M059J (cell line): Measurements from ENCODE around the gene MUSTN1. TPM values are rescaled to one million over a fixed set of nuclear protein-coding genes. Genes with fewer than 3 reads are reported as not detected.

Source experiments
- DNase-seq: peaks from one replicate; pipeline ENCODE4 v3.0.0-alpha.2; 2012; ENCODE audit warnings: low read depth
- total RNA-seq: library from RNA; depleted of rRNA; stranded (reverse); fragments of >200 nt; shearing (Covaris generic); gene quantifications from 2 replicates; pipeline ENCODE4 v1.2.3, GENCODE V29; 2014

Gene MUSTN1
- total RNA-seq, 1 experiment from 2014 or later, result 0.27 TPM

DNA sequence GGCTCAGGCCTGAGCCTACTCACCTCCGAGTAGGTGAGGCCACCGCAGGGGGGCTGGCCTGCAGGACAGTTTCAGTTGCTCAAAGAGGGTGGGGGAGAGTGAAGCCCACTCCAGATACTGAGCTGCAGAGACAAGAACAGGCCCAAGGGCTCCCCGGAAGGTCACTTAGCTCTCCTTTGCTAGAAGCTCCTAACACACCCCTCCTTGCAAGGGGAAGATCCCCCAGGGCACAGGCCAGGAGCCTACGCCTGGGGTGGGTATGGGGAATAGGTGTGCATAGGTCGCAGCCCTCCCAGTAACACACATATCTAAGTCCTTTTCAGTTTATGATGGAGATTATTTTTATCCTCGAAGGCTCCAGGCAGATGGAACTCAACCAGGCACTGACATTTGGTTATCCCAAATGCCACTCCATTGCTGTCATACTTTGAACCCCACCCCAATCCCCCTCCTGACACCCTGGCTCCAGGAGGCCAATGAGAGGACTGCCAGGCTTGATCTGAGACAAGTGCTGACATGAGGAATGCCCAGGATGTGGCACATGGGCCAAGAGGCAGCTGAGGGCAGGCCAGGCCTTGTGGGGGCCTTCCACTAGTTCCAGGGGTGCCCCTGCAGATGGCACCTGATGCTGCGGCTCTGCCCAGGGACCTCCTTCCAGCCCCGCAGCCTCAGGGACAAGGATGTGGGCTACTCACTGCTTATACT, 1.1 kb upstream of the MUSTN1 start:
- DNase-seq, result no peak

DNA sequence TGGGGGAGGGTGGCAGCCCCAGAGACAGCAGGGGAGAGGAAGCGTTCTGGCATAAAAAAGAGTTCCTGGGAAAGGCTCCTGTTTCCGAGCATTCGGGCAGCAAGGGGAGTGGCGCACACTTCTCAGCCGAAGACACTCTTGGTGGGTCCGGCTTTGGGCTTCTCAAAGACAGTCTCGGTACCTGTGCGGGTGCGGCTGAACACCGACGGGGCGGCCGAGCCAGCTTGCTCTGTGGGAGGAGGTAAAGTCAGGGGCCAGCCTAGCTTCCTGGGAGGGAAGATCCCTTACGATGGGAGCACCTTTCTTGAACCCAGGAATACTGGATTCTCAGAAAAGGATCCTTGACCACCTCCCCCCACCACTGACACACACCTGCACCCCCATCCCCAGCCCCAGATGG, 1.6 kb downstream of the MUSTN1 start:
- no peak for DNase-seq

DNA sequence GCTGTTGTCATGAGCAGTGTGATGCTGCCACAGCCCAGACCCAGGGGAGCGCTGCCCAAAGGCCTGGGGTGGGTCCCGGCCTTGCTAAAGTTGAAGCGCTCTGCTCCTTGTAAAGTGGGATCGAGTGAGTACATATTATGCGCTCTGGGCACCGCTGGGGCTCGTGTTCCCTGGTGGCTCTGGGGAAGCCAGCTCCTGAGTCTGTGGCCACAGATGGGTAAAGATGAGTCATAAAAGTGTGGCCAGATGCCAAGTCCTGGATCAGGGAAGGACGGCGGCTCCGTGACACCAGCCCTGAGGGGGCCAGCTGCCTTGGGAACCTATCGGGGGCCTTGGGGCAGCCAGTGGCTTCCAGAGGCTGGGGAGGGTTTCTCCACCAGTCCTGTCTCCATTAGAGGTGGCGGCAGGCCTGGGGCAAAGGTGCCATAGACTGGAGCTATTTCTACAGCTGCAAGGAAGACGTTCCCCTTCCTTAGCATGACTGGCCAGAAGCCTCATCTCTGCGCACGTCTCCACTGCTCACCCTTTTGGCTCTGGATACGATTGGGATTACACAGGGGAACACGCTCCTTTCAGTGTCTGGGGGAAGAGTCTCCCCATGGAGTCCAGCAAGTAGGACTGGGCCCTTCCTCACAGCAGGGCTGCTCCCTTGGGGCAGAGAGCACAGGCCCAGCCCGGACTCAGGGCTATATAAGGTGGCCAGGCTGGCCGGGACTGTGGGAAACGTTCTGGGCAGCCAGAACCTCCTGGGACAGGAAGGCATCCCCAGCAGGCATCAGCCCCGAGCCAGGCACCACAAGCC, 3.1 kb downstream of the MUSTN1 start:
- DNase-seq, result peak; percentile 89

DNA sequence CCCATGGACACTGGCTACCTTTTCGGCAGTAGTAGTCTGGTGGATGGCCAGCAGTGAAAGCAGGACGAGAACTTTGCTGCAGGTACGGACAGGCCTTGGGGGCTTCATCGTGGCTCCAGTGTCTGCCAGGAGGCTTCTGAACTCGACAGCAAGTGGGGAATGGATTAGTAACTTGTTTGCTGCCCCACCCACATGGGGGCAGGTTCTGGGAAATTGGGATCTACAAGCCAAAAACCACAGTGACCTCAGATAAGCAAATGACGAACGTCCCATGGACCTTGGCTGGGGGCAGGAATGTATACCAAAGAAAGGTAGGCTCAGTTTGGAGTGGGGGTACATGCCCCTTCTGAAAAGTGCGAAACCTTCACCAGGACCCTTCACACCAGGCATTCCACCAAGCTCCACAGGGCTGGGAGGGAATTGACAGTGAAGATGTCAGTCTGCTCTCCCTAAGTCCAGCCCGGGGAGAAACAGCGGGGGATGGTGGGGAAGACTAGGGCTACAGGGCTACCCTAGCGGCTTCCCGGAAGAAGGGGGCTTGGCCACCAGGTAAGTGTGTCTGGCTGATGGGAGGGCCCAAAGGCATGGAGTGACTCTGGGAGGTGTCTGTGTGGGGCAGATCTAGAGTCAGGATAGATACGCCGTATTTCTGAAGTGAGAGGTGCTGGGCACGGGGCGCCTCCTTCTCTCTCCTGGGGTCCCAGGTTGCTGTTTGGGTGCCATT, 4.1 kb downstream of the MUSTN1 start, which contains the start of gene ITIH4:
Gene ITIH4 (minus strand): TSS at position 138 of the 724 bp plus-strand sequence. CDS start 30 bp downstream, at position 108.
- peak; percentile 33 for DNase-seq

DNA sequence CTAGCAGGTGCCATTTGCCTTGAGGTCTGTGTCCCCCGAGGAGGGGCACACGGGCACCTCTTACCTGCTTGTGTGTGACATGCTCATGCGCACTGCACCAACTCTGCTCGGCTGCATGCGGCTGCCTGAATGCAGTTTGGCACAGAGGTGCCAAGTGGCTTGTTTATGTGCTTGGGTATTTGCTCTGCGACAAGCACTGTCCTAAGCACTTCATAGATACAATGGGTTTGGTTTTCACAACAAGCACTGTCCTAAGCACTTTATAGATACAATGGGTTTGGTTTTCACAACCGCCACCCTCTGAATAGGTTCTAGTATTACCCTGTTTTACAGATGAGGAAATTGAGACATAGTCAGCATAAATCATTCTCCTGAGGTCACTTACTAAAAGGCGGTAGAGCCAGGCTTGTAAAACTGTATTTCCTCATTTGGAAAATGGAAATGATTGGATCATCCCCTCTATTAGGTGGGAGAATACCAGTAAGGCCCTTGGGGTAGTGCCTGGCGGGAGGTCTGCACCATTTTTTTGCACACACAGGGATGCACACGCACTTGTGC, 4.8 kb downstream of the MUSTN1 start:
- no peak for DNase-seq

DNA sequence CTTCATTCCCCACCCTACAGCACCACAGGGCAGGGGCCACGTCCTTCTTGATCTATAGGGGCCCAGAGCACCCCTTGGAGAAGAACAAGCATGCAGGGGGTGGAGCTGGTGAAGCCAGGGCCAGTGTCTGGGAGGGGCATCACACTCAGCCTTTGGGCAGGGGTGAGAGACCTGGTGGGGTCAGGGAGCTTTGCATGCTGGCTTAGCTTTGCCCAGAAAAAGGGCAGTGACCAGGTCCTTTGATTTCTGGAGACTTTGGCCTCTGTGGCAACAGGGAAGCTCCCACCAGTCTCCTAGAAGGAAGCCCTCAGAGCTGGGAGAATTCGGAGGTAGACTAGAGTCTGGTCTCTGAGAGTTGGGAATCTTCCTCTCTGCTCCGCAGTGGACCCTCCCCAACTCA, 5.3 kb downstream of the MUSTN1 start:
- DNase-seq, result no peak

DNA sequence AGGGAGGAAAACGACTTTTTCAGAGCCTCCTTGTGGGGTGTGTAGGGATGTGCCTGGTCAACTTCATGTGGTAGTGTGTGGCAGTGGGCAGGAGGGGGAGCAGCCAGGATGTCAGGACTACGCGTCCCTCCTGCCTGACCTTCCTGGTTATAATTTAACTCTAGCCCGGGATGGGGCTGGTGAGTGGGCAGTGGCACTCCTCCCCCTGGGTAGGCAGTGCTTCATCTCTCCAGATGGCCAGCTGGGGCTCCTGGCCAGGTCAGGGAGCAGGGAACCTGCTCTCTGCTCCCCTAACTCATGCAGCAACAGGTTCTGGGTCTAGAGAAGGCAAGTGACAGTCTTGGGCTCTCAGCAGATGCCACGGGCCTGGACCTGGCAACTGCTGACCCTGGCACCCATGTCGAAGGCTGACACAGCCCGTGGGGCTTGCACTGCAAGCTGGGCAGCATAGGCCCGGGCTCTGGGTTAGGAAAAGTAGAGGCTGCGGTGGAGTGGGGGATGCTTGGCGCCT, 6.9 kb downstream of the MUSTN1 start:
- no peak for DNase-seq

DNA sequence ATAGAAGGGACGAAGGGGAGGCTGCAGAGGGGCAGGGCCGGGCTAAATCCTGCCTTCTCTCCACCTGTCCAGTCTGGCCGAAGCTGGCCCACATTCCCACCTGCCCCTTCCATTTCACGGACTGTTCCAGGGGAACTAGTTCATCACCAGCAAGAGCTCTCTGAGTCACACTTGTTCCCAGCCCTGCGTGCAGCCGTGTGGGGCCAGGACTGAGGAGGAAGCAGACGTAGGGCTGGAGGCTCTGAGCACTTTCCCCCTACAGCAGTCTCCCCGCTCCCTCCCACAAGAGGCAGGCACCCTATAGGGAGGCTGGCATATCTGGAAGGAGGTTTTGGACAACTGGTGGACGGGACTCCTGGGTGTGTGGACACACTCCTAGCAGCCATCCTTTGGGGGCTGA, 7.4 kb downstream of the MUSTN1 start:
- DNase-seq, result peak; percentile 34

DNA sequence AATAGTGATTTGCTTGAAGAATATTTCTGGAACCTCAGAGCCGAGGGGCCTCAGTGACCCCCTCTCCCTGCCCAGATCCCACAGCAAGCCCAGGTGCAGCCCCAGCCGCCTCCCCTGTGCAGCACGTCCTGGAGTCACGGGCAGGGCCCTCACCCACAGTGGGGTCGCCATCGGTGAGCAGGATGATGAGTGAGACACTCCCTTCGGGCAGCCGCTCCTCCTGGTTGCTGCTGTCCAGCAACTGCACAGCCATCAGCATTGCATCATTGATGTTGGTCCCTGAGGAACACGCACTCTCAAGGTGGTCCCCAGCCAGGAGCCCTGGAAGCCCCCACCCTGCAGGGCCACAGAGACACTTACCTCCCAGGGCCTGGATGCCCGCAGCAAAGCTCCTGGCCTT, 10.8 kb downstream of the MUSTN1 start:
- DNase-seq, result no peak

DNA sequence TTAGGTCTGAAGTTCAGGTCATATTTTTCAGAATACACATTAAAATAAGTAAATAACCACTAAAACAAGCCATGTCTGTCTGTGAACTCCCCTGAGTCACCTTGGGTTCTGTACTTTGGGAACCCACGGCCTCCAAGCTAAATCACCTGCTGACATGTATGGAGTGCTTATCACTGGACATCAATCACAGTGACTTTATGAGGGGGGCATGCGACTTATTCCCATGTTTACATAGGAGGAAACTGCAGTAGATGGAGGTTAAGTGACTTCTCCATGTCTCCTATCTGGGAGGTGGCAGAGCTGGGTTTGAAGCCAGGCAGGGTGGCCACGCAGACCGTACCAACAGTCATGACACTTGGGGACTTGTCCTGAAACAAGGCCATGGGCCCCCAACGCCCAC, 12.5 kb downstream of the MUSTN1 start:
- no peak for DNase-seq

DNA sequence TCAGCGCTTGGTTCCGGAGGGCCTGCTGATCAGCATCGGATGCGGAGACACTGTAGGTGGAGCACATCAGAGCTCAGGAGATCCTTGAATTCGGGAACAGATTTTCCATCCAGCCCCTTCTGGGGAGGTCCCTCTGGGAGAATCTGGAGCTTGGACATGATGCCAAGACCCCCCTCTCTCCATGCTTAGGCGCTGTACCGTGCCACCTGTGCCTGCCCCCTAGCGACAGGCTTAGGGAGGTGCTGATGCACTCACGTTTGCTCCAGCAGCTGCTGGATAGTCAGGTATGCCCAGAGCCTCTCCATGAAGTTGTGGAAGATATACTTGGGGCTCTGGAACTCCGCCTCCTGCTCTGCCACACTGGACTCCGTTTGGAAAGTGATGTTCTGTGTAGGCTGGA, 14.1 kb downstream of the MUSTN1 start:
- DNase-seq, result no peak

DNA sequence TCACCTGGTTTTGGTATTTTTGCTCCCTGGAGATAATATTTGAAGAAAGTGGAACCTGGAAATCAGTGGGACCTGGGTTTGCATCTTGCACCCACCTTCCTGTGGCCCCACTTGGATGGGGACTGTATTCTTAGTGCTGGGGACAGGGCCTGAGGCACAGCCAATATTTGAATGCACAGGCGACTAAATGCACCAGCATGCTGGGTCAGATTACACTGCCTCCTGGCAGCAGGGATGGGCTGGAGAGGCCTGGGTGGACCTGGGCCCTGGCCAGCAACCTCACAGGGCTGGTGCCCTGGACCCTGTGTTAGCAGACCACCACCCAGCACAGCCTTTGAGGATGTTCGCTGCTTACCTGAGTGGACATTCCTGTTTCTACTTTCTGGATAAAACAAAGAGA, 14.9 kb downstream of the MUSTN1 start:
- no peak for DNase-seq

DNA sequence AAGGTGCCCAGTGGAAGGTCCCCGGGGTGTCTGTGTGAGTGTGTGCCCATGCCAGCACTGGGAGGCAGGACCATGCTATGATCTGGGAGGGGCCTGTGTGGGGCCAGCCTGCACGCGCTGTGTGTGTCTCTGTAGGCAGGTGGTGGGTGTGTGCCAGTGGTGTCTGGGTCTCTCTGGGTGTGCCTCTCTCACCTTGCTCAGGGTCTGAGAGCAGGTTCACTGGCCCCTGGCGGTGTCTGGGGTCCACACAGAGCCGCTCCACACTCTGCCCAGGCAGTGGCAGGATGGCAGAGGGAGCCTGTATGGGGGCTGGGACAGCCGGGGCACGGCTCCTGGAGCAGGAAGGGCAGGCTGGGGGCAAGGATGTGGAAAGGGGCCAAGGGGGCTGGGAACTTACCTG, 17.0 kb downstream of the MUSTN1 start:
- no peak for DNase-seq

DNA sequence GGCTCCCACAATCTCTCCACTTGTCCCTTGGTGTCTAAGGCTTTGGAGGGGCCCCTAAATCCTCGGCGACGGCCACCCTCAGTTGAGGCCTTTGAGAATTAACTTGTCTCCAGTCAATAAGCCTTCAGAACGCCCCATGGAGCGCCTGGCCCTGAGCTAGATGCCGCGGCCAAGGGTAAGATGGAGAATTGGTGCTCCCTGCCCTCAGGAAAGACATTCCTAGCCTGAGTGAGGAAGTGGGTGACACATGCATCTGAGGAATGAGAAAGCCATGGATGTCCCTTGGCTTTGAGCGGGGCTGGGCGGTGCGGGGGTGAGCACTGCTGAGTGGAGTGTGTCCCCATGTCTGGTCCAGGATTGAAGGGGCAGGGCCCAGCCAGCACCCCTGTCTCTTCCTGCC, 17.6 kb downstream of the MUSTN1 start:
- no peak for DNase-seq

DNA sequence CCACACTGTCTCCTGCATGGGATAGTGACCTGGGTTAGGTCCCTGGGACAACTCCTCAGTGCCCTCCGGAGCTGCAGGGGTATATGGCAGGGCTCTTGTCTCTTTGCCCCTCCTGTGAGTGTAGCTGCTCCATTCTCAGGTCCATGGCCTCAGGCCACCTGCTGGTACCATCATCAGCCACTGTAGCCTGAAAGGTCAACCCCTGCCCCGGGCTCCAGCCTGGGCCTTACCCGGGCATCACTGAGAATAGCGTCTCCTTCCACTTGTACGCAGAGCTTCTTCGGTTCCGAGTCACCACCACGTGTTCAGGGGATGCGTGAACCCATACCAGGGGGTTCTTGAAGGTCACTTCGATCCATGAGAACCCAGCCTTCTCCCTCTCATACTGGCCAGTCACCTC, 18.2 kb downstream of the MUSTN1 start:
- DNase-seq, result no peak

DNA sequence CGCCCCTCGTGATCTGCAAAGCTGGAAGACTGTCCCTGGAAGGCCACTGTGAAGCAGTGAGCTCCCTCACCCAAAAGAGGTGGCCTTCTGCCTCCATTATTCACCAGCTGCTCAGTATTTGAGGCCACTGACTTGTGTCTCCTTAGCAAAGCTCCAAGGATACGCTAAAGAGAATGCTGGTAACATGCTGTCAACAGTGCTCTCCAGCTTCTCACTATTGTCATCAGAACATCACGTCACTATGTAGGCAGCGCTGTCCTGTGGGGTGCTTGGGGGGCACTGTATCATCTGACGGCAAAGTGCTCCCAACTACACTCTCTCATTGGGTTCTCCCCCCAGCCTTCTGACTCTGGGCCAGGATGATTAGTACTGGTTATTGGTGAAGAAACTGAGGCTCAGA, 18.6 kb downstream of the MUSTN1 start:
- no peak for DNase-seq

DNA sequence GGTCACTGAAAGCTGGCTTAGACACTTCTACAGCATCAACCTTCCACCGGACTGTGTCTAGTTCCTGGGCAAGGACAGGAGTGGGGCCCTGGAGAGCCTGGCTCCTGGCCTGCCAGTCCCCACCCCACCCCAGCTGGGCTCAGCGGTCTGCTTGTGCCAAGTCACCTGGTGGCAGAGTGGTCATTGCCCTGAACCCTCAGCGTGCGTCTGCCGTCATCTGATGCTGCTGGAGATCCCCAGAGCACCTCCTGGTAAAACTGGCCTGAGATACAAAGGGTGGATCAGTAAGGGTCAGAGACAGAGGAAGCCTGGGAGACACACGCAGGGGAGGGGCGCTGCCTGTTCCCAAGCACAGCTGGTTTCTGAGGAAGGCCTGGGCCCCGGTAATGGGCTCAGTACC, 21.0 kb downstream of the MUSTN1 start:
- no peak for DNase-seq

DNA sequence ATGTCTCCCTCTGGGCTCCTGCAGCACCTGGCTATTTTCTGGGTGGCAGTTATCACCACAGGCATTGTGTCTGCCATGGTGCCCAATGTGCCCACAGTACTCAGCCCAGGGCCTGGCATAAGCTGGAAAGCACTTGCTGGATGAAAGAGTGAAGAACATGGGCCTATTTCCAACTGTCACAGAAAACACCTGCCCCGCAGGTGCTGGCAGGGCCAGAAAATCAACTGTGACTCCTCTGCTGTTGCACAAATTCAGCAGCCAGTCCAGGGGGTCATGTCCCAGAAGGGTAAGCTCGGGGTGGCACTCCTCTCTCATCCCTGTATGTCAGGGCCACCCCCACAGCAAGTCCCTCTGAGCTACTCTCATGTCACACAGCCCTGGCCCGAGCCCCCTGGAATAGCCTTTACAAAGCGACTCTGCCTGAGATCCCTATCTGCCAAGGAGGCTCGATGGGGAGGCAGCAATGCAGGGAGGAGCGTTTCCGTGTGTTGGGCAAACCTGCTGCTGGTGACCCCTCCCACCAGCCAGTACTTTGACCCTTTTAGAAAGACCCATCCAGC, 23.3 kb downstream of the MUSTN1 start:
- DNase-seq, result no peak

DNA sequence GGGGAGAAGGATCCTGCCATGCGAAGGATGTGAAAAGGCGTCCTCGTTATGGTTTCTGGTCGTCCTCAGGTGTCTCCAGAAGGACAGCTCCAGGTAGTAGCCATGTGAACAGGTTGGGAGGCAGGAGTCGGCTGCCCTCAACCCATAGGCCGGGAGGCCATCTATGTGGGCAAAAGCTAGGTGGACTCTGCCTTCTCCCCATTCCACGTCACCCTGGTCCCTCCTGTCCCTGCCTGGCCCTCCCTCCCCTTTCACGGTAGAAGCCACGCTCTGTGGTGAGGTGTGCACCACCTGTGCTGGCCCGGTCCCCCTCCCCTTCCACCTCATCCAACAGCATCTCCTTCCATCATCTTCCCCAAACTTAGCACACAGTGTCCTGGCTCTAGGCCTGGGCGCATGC, 23.9 kb downstream of the MUSTN1 start:
- DNase-seq, result no peak

DNA sequence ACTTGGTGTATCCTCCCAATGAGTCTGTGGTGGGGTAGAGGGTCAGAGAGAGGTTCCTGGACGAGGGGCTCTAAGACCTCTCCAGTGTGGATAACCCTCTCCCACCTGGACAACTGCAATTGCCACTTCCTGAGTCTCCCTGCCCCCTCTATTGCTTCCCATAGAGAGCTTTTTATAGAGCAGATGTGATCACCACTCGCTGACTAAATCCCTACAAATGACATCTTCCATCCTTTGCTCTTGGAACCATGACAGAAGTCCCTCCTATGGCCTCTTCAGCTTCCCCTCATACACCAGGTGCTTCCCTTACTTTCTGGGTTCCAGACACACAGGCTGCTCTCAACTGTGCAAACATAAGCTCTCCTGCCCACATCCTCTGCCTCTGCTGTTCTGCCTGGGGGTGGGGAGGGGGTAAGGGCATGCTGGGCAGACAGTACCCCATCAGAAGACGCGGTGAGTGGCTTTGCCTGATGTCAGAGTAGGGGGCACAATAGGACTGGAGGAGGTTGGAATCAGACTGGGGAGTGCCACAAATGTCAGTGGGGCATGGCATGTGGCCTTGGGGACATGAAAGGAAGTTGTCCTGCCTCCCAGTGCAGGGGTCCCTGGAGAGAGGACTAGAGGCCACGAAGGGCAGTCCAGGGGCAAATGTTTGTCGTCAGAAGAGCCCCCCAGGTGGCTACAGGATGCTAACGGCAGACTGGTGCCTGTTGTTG, 25.0 kb downstream of the MUSTN1 start:
- DNase-seq, result no peak

DNA sequence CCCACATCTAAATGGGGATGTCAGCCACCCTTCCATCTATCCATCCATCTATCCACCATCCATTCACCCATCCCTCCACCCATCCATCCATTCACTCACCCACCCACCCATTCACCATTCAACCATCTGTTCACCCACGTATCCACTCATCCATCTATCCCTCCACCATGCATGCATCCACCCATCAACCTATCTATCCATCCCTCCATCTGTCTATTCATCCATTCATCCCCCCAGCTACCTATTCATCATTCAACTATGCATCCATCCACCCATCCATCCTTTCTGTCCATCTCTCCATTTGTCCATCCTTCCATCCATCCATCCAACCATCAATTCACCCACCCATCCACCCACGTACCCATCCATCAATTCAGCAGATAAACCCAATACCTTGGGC, 25.7 kb downstream of the MUSTN1 start:
- DNase-seq, result no peak
